ENCODE measurements around the gene ATP2B3.

Gene ATP2B3

GRCh38 chrX:153620576-153620975 lies 103.1 kb downstream of the ATP2B3 start:
- DNase-seq (ENCODE audit: low spot score) = no peak

DNA sequence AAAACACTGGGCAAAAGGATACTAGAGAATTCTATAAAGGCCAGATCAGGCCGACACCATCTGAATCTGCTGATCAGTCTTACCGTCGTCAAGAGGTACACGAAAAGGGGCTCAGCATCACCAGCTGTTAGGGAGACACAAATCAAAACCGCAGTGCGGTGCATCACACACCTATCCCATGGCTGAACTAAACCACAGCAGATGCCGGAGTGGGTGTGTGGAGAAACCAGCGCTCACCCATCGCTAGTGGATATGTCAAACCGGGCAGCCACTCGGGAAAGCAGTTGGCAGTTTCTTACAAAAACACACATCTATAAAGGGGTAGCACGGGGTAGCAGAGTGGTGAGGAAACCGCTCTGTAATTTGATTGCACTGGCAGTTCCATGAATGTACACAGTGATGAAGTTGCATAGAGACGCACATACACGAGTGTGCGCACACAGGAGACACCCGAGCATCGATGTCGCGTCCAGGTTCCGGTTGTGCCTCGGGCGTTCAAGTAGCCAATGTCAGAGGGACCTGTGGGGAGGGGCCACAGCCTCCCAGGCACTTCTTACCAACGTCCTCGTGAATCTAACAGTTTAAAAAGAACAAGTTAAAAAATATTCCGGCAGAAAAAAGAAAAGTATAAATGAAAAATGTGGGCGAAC lies 104.6 kb downstream of the ATP2B3 start:
- no peak for DNase-seq (ENCODE audit: low spot score)

DNA sequence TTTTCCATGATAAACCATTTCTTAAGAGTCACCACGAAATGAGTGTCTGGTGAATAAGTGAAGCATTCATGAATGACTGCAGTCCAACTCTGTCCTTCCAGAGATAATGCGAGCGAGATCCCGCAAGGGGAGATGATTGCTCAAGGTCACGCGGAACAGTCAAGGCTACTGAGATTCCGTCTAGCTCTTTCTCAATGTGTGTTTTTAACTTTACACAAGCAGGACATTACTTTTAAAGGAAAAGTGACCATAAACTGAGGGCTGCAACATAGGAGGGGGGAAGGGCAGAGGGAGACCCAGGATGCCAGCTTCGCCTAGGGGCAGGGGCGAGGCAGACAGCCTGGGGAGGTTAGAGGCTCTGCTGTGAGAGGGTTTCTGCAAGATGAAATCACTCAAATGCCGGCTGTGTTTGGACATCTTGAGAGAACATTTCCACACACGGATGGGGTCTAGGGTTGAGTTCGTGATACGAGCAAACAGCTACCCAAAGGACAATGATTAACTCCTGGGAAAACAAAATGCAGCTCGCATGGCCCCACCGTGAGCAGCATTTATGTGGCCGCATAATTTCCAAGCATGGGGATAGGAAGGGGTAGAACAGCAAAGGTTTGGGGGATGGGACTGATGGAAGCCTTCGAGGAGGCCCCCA lies 105.3 kb downstream of the ATP2B3 start:
- DNase-seq (ENCODE audit: low spot score) = no peak

DNA sequence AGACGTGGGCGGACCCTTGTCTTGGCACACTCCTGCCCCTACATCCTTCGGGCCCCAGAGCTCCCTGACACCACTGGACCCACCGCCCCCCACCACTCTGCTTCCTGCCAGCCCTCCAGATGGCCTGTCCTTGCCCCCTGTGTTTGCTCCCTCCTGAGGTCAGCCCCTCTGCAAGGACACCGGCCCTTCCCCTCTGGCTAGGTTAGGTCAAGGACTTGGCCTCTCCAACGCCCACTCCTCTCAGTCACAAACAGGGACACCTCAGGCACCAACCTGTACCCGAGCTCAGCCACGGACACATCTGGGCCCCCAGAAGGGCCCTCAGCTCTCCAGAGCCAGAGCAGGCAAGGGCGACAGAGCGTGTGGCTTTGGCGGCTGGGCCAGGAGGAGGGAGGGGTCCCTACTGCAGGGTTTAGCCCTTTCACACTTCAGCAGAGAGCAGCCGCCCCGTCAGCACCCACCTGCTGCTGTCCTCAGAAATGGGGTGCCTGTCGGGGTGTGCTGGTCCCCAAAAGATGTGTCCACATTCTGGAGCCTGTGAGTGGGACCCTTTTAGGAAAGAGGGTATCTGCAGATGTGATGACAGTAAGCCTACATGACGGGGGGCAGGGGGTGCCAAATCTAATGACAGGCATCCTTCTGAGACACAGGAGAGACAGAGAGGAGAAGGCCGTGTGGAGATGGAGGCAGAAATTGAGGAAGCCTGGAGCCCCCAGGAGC lies 106.0 kb downstream of the ATP2B3 start:
- no peak for DNase-seq (ENCODE audit: low spot score)

GRCh38 chrX:153624196-153625091 lies 107.0 kb downstream of the ATP2B3 start:
- no peak for DNase-seq (ENCODE audit: low spot score)

DNA sequence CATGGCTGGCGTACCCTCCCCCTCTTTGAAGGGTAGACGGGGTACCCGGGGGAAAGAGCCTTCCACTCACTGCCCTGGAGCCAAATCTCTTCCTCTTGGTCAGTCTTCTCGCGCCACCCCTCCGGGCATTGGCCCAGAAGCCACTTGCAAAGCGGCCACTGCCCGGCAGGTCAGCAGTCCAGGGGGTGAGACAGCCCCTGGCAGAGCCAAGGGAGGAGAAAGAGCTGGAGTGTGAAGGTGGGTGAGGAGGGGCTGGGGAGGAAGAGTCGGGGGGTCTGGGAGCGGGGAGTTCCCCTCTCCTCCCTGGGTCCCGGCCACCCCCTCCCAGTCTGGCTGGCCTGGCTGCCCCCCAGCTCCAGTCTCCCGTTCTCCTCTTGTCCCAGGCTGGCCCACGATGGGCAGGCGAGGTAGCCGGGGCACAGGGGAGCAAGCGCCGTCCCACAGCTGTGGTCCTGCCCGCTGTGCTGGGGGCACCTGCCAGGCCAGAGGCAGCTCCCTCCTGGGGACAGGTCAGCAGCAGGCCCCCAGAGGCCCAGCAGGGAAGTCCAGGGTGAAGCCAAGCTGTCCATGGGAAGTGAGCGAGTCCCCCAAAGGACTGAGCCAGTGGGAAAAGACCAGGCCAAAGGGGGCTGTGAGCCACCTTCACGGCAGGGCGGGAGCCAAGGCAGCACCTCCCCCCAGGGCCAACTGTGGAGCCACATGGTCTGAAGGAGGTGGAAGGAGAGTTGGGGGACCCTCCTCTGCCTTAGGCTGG lies 108.0 kb downstream of the ATP2B3 start:
- DNase-seq (ENCODE audit: low spot score) = no peak

GRCh38 chrX:153626025-153626633 lies 108.7 kb downstream of the ATP2B3 start:
- DNase-seq (ENCODE audit: low spot score) = no peak

GRCh38 chrX:153626863-153627674 lies 109.6 kb downstream of the ATP2B3 start:
- no peak for DNase-seq (ENCODE audit: low spot score)

GRCh38 chrX:153627675-153628111 lies 110.3 kb downstream of the ATP2B3 start:
- no peak for DNase-seq (ENCODE audit: low spot score)

- no peak for DNase-seq (ENCODE audit: low spot score)
Measured at GRCh38 chrX:153628129-153628528, 110.7 kb downstream of the ATP2B3 start.

- DNase-seq (ENCODE audit: low spot score) = no peak
Measured at GRCh38 chrX:153628665-153629064, 111.2 kb downstream of the ATP2B3 start.

DNA sequence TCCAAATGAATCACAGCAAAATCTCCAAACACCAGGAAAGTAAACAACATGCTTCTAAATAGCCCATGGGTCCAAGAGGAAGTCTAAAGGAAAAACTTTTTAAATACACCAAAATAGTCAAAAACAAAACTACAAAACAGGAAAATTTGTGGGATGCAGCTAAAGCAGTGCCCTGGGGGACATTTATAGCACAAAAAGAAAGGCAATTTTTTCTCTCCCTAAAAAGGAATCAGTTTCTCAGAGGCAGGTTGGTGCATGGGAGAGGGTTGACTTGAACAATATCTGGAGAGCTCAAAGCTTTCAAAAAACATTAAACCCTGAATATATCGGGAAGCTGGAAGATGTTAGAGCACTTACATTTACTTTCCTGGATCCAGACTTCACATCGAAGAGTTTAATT lies 113.9 kb downstream of the ATP2B3 start:
- DNase-seq (ENCODE audit: low spot score) = no peak

DNA sequence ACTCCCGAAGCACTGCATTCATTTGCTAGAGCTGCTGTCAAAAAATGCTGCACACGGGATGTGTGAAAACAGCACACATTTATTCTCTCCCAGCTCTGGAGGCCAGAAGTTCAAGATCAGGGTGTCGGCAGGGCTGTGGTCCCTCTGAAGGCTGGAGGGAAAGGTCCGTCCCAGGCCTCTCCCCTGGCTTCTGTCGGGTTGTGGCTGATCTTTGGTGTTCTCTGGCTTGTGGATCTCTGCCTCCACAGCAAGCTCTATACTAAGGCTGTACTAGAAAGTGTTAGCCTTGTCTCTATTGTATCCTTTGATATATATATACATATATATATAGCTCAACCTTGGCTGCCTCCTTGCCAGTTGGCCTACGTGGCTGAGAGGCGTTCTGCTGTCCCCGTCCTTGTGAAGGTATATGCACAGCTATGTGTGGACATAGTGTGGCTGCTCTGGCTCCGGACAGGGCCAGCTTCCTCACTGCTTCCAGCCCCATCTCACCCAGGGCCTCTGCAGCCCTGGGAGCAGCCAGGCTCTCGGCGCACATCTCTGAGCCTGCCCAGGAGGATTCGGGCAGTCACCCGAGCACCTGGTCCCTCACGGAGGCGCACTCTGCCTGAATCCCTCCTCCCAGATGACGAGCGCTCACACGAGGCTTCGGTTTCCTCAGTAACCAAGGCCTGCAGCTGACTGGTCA lies 114.6 kb downstream of the ATP2B3 start:
- no peak for DNase-seq (ENCODE audit: low spot score)

All from SW480 (cell line).